Mucosa of rectum (tissue), 2 donors: ENCODE measurements around the gene AFF2.
"Not testable (repeated sequence)": the region's sequence is repeated elsewhere in the genome, so short reads cannot be mapped to it uniquely, and the experiment has no call there.

Experiments
- H3K27ac ChIP-seq, 2 donors: one replicate each; pipeline ENCODE4 v1.7.0; 2013; ENCODE audit warnings: inconsistent platforms in 2 of 2, low read depth in 2 of 2, low read length in 2 of 2
- H3K27me3 ChIP-seq, 2 donors: one replicate each; pipeline ENCODE4 v1.7.0; 2013; ENCODE audit warnings: low read length in 2 of 2; ENCODE audit not compliant: control insufficient read depth in 2 of 2, insufficient read depth in 2 of 2
- H3K36me3 ChIP-seq, 2 donors: one replicate each; pipeline ENCODE4 v1.7.0; 2013; ENCODE audit warnings: low read length in 2 of 2; ENCODE audit not compliant: control insufficient read depth in 2 of 2, insufficient read depth in 2 of 2
- H3K4me1 ChIP-seq, 2 donors: one replicate each; pipeline ENCODE4 v1.7.0; 2013; ENCODE audit warnings: low read length in 2 of 2, mild to moderate bottlenecking in 1 of 2; ENCODE audit not compliant: control insufficient read depth in 2 of 2, insufficient read depth in 2 of 2
- H3K4me3 ChIP-seq, 2 donors: one replicate each; pipeline ENCODE4 v1.7.0; 2013; ENCODE audit warnings: low read length in 2 of 2
- H3K9ac ChIP-seq, 2 donors: one replicate each; pipeline ENCODE4 v1.7.0; 2013; ENCODE audit warnings: low read length in 2 of 2, low read depth in 1 of 2, mild to moderate bottlenecking in 1 of 2
- H3K9me3 ChIP-seq, 2 donors: one replicate each; pipeline ENCODE4 v1.7.0; 2013; ENCODE audit warnings: low read length in 2 of 2; ENCODE audit not compliant: control insufficient read depth in 2 of 2
- donor health status: healthy.
- donor health status: Normal muscosa, but diverticular disease.

Gene AFF2

GRCh38 chrX:148903176-148903575, 402.8 kb downstream of the AFF2 start:
- Histone ChIP-seq H3K4me3 (no peak overlapping the region), H3K27me3 (peaks cover 0 to 4% of the 10 kb centered on the region in 2 donors), H3K27ac (no peak overlapping the region), H3K4me1 (no peaks in the 10 kb centered on the region), H3K9me3 (no peaks in the 10 kb centered on the region), H3K9ac (no peak overlapping the region), H3K36me3 (no peaks in the 10 kb centered on the region)

DNA sequence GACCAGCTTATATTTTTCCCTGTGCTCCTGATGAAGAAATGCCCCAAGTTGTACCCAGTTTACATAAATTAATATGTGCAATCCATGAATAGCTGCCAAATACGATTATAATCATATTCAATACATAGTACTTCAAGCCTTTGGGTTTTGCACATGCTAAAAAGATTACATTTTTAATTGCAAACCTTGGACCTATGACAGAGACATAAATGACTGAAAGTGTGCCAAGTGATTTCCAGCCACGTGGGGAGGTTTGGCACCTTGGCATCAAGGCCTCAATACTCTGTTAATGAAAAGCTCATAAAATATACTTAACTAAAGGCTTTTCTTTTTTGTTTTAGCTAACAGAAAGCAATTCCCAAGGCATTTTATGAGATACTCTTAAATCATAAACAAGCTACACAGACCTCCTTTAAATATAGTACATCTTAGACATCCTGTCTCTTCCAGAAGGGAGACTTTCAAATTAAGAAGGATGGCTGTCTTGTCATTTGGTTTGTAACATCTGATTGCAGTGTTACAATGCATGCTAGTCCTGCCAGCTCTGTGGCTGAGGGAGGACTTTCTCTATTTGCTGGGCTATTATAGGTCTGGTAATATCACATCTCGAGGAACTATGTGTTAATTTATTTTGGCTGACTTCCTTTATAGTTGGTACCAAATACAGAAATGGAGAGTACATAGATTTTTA, 404.1 kb downstream of the AFF2 start:
- no peak overlapping the region for H3K4me3 ChIP-seq
- no peaks in the 10 kb centered on the region for H3K4me1 ChIP-seq
- H3K9ac ChIP-seq, result no peak overlapping the region
- H3K27me3 ChIP-seq, result no peaks in the 10 kb centered on the region
- H3K27ac ChIP-seq, result no peak overlapping the region
- no peaks in the 10 kb centered on the region for H3K9me3 ChIP-seq
- H3K36me3 ChIP-seq, result no peaks in the 10 kb centered on the region

DNA sequence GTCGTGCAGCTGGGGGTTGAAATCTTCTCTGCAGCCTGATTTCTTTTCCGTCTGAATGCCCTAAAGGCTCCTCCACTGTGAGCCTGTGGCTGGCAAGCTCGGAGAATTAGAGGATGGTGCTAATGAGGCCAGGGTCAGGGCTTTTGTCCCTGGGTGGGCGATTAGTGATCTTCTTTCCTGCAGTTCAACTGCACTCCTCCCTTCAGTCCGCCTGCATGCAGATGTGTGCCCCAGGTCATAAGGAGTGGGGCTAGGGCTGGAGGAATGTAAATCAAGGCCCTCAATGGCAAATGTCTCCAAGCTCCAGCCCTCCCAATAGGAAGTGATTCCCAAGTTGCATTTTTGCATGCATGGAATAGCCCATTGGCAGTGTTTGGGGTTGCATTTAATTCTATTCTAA, 405.0 kb downstream of the AFF2 start:
- no peaks in the 10 kb centered on the region for H3K36me3 ChIP-seq
- H3K4me1 ChIP-seq, result no peaks in the 10 kb centered on the region
- no peaks in the 10 kb centered on the region for H3K9me3 ChIP-seq
- no peak overlapping the region for H3K4me3 ChIP-seq
- no peak overlapping the region for H3K27ac ChIP-seq
- no peaks in the 10 kb centered on the region for H3K27me3 ChIP-seq
- H3K9ac ChIP-seq, result no peak overlapping the region

- H3K9me3 ChIP-seq, H3K27me3 ChIP-seq, H3K27ac ChIP-seq, H3K9ac ChIP-seq, H3K4me3 ChIP-seq, H3K4me1 ChIP-seq, H3K36me3 ChIP-seq: not testable (repeated sequence)
These were observed 406.2 kb downstream of the AFF2 start for GRCh38 chrX:148906628-148907027.

DNA sequence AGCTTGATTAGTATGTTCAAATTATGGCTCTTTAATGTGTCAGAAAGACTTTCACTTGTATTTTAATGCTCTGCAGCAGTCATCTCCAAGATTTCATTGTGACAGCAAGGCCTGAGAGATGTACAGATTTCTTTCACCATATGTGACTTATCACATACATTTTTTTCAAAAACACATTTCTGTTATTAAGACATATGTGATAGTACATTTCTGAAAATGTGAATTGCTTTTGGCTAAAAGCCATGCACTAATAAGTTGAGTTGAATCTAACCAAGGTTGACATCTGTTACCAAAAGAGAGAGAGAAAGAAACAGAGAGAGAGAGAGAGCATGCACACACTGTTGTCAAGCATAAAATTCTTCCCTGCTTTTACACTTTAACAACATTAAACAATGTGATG, 409.3 kb downstream of the AFF2 start:
- Histone ChIP-seq H3K4me1 (no peaks in the 10 kb centered on the region), H3K36me3 (no peaks in the 10 kb centered on the region), H3K9me3 (no peaks in the 10 kb centered on the region), H3K27me3 (no peaks in the 10 kb centered on the region), H3K9ac (no peak overlapping the region), H3K27ac (no peak overlapping the region), H3K4me3 (no peak overlapping the region)

DNA sequence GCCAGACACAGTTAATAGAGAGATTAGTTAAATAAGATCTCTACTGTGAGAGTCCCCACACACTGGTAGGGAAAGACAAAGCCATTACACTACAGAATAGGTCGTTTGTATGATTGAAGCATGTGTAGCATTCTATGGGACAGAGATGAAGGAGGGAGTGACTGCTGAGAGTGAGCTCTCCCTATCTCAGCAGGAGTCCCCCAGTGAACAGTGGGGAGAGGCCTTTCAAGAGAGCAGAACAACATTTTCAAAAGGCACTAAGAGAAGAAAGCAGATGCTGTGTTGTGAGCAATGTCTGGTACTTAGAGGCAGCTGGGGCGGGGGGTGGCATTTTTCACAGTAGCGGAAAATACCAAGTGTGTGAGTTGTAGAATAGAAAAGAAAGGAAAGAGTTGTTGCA, 413.6 kb downstream of the AFF2 start:
- H3K9ac ChIP-seq, result no peak overlapping the region
- H3K27ac ChIP-seq, result no peak overlapping the region
- no peaks in the 10 kb centered on the region for H3K9me3 ChIP-seq
- no peaks in the 10 kb centered on the region for H3K36me3 ChIP-seq
- no peaks in the 10 kb centered on the region for H3K27me3 ChIP-seq
- H3K4me1 ChIP-seq, result no peaks in the 10 kb centered on the region
- no peak overlapping the region for H3K4me3 ChIP-seq

- H3K4me3 ChIP-seq, result no peak overlapping the region
- H3K9ac ChIP-seq, result no peak overlapping the region
- no peaks in the 10 kb centered on the region for H3K9me3 ChIP-seq
- H3K27me3 ChIP-seq, result no peaks in the 10 kb centered on the region
- no peaks in the 10 kb centered on the region for H3K4me1 ChIP-seq
- H3K36me3 ChIP-seq, result no peaks in the 10 kb centered on the region
- H3K27ac ChIP-seq, result no peak overlapping the region
These were observed 414.4 kb downstream of the AFF2 start for GRCh38 chrX:148914783-148915182.

DNA sequence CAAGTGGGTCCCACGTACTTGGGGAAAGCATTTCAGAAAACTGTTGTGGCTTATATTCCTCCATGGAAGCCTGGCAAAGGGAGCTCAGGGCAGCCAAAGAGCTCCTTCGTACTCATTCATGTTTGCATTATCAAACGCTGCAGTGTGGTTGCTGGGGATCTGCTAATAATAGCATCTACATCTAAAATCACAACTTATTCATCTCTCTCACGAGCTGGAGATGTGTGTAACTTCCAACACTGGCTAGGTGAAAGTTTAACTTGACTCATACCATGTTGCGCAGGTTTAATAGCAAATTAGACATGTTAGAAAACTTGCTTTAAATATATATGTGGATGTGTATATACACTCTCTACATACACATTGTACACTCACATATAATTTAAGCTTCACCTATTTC, 415.1 kb downstream of the AFF2 start:
- H3K4me3 ChIP-seq, result no peak overlapping the region
- H3K9ac ChIP-seq, result no peak overlapping the region
- H3K36me3 ChIP-seq, result no peaks in the 10 kb centered on the region
- H3K27me3 ChIP-seq, result no peaks in the 10 kb centered on the region
- H3K4me1 ChIP-seq, result no peaks in the 10 kb centered on the region
- no peaks in the 10 kb centered on the region for H3K9me3 ChIP-seq
- H3K27ac ChIP-seq, result no peak overlapping the region

DNA sequence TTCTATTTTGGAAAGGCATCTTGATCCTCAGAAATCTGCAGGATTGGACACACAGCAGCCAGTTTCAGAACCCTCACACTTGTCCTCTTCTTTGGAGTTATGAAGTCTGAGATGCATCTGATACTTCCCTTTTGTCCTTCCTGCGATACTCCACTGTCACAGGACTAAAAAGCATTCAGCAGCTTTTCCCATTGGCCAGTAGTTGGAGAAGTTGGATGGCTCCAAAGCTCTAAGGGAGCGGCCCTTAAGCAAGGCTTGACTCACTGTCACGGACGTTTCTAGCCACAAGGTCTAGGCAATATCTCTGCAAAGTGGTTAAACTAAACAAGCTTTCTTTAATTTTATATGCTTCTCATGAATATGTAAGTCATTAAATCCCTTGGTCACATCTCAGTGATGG, 417.0 kb downstream of the AFF2 start:
- no peaks in the 10 kb centered on the region for H3K9me3 ChIP-seq
- no peaks in the 10 kb centered on the region for H3K36me3 ChIP-seq
- no peak overlapping the region for H3K27ac ChIP-seq
- H3K4me1 ChIP-seq, result no peaks in the 10 kb centered on the region
- H3K27me3 ChIP-seq, result no peaks in the 10 kb centered on the region
- no peak overlapping the region for H3K4me3 ChIP-seq
- H3K9ac ChIP-seq, result no peak overlapping the region

- H3K27ac ChIP-seq, result no peak overlapping the region
- H3K4me3 ChIP-seq, result no peak overlapping the region
- no peaks in the 10 kb centered on the region for H3K9me3 ChIP-seq
- H3K27me3 ChIP-seq, result no peaks in the 10 kb centered on the region
- H3K4me1 ChIP-seq, result no peaks in the 10 kb centered on the region
- H3K9ac ChIP-seq, result no peak overlapping the region
- no peaks in the 10 kb centered on the region for H3K36me3 ChIP-seq
These were observed 423.2 kb downstream of the AFF2 start for GRCh38 chrX:148923631-148924030.

DNA sequence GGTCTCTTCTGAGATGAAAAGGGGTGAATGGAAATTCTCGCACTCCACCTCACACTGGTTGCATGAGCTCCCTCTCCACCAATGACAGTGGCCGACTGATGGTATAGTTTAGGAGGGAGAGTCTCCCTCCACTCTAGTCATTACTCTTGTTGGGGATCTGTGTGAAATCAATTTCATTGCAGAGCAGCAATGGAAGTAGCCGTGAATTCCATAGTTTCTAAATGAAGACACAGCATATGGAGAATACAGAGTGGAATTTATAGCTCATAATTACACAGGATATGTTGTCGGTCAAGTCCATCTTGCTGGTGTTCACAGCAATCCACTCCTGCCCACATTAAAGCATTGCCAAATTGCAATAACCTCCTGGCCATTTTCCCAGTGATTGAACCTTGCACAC, 426.0 kb downstream of the AFF2 start:
- no peaks in the 10 kb centered on the region for H3K4me1 ChIP-seq
- H3K36me3 ChIP-seq, result no peaks in the 10 kb centered on the region
- H3K27ac ChIP-seq, result no peak overlapping the region
- no peak overlapping the region for H3K4me3 ChIP-seq
- H3K9ac ChIP-seq, result no peak overlapping the region
- H3K9me3 ChIP-seq, result no peaks in the 10 kb centered on the region
- no peaks in the 10 kb centered on the region for H3K27me3 ChIP-seq
